ENCODE measurements around the gene RPAP2.
"Not testable (repeated sequence)": the region's sequence is repeated elsewhere in the genome, so short reads cannot be mapped to it uniquely, and the experiment has no call there.

Gene RPAP2

GRCh38 chr1:92376345-92376744, 77.5 kb downstream of the RPAP2 start:
- DNase-seq (ENCODE audit: low read depth, low spot score), result no peak

DNA sequence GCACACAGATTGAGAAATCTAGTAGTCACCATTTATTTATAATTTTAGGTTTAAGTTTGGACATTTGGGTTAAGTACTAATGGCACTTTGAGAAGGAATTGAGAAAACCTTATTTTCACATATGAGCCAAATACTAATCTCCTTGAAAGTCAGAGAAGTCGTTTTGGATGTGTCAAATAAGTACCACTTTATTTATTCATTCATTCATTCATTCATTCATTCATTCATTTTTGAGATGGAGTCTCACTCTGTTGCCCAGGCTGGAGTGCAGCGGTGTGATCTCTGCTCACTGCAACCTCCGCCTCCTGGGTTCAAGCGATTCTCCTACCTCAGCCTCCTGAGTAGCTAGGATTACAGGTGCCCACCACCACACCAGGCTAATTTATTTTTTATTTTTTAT, 79.1 kb downstream of the RPAP2 start:
- not testable (repeated sequence) for DNase-seq (ENCODE audit: low read depth, low spot score)

DNA sequence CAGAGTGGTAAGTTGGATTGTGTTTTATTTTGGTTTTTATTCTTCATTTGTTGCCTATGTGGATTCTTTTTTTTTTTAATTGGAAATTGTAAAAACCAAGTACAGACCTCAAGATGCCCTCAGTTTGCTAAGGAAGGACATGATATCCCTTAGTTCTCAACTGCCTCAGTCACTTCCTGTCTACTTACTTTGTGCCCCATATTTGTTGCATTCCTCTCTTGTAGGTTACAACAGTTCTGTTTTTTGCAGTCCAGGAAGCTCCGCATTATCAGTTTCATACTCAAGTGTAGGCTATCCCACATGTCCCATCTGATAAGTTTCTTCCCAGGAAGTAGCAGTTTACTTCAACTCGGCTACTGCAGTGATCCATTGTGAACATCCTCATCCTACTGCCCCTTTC, 82.0 kb downstream of the RPAP2 start:
- no peak for DNase-seq (ENCODE audit: low read depth, low spot score)

DNA sequence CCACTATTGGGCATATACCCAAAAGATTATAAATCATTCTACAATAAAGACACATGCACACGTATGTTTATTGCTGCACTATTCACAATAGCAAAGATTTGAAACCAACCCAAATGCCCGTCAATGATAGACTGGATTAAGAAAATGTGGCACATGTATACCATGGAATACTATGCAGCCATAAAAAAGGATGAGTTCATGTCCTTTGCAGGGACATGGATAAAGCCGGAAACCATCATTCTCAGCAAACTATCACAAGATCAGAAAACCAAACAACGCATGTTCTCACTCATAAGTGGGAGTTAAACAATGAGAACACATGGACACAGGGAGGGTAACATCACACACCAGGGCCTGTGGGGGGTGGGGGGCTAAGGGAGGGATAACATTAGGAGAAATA, 95.1 kb downstream of the RPAP2 start:
- not testable (repeated sequence) for DNase-seq (ENCODE audit: low read depth, low spot score)

DNA sequence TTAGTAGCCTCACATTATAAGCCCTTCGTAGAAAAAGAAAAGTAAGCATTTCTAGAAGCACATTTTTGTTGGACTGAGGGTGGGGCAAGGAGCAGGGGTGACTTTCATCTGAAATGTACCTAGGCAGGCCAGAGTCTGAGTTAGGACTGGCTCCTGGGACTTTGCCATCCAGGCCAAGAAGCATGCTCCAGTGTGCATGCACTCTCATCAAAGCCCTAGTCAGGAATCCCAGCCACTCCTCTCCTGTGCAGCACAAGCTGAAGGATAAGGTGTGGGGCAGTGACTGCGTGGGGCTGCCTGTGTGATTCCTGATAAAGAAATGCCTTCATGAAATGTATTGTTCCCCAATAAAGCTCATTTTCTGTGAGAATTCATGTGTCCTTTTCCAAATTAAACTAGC, 99.7 kb downstream of the RPAP2 start:
- no peak for DNase-seq (ENCODE audit: low read depth, low spot score)

DNA sequence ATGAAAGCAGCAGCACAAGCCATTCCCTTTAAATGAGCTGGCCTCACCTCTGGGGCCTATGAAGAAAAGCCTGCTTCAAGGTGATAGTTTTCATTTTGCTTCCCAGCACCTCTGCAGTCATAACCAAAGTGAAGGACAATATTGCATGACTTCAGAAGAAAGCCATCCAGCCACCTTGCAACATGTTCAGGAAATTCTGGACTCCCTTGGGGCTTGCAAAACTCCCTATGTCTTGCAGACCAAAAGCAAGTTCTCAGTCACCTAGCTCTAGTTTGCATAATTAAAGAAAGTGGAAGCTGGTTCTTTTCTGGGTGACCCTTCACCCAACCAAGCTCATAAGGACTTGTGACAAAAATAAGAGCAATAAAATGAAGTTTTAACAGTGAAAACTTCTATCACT, 100.2 kb downstream of the RPAP2 start:
- no peak for DNase-seq (ENCODE audit: low read depth, low spot score)

DNA sequence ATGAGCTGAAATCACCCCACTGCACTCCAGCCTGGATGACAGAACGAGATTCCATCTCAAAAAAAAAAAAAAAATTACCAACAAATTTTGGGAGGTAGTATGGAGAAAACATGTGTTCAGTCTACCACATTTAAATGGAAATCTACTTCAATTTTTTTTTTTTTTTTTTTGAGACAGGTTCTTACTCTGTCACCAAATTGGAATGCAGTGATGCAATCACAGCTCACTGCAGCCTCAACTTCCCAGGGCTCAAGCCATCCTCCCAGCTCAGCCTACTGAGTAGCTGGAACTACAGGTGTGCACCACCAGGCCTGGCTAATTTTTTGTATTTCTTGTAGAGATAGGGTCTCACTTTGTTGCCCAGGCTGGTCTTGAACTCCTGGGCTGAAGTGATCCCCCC, 105.8 kb downstream of the RPAP2 start:
- DNase-seq (ENCODE audit: low read depth, low spot score), result no peak

DNA sequence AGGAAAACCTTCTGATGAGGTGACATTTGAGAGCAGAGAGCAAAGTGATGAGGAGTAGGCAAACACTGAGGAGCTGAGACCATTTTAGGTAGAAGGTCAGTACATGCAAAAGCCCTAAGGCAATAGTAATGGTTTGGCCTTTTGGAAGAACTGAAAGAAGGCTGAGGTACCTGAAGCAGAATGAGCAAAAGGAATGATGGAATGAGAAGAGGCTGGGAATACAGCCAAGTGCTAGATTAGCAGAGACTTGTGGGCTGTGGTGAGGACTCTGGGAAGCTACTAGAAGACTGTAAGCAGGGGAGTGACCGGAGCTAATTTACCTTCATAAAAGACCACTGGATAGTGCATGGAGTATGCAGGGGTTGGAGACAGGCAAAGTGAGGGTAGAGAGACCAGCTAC, 110.0 kb downstream of the RPAP2 start:
- no peak for DNase-seq (ENCODE audit: low read depth, low spot score)

DNA sequence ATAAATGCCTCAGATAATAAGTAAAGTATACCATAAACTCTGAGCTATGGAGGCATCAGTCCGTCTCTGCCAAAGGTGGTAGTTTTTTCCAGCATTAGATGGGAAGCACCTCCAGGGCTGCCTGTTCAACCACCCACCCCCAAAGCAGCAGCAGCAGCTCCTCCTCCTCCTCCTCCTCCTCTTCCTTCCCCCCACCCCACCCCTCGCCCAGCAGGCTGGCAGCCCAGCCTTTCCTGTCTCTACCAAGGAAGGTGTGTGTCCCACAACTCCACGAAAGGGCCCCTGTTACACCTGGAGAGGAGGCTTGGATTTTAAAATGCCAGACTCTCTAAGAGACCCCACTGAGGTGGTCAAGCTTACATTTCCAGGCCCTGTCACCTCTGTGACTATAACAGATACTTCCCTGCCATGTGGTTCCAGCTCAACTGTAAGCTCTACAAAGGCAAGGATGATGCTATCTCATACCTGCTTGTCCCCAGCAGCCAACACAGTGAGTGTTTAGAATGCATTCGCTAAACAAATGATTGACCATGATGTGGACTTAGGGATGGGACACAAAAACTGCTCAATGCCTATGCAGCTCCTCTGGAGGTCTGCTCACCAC, 111.2 kb downstream of the RPAP2 start:
- DNase-seq (ENCODE audit: low read depth, low spot score), result no peak

GRCh38 chr1:92410706-92411105, 111.8 kb downstream of the RPAP2 start:
- DNase-seq (ENCODE audit: low read depth, low spot score), result no peak

DNA sequence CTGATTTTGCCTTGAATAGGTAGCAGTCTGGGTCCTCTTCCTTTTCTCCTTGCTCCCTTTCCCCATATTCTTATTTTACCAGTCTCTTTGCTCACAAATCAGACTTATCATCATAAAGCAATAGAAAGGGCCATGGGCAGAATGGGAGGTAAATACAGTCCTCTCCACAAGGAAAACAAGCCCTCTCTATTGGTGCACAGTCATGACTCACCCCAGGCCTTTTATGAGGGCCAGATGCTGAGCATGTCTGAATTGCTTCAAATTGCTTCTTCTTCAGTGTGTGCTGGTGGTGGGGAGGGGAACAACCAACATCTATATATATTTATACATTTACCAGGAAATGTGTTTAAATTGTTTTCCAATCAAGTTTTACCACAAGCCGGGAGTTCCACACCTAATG, 112.7 kb downstream of the RPAP2 start:
- DNase-seq (ENCODE audit: low read depth, low spot score), result no peak

GRCh38 chr1:92419642-92420041, 120.8 kb downstream of the RPAP2 start:
- no peak for DNase-seq (ENCODE audit: low read depth, low spot score)

DNA sequence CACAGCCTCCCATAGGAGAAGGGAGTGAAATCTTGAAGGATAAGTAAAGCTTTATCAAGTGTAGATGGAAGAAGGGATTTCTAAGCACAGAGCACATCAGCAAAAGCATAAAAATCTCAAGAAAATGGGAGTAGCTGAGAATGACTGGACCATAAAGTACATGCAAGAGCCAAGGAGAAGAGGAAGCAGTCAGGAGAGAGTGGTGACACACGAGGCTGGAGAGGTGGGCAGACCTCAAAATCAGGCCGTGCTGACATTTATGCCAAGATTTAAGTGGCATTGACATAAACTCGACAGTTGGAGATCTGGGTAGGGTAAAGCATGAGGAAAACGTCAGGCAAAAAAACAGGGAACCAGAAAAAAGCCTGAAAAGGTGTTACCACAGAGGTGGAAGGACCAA, 125.5 kb downstream of the RPAP2 start:
- no peak for DNase-seq (ENCODE audit: low read depth, low spot score)

GRCh38 chr1:92425617-92426016, 126.8 kb downstream of the RPAP2 start:
- no peak for DNase-seq (ENCODE audit: low read depth, low spot score)

GRCh38 chr1:92430030-92430429, 131.2 kb downstream of the RPAP2 start:
- DNase-seq (ENCODE audit: low read depth, low spot score), result no peak

DNA sequence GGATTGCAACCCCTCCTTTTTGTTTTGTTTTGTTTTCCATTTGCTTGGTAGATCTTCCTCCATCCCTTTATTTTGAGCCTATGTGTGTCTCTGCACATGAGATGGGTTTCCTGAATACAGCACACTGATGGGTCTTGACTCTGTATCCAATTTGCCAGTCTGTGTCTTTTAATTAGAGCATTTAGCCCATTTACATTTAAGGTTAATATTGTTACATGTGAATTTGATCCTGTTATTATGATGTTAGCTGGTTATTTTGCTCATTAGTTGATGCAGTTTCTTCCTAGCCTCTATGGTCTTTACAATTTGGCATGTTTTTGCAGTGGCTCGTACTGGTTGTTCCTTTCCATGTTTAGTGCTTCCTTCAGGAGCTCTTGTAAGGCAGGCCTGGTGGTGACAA, 135.7 kb downstream of the RPAP2 start:
- not testable (repeated sequence) for DNase-seq (ENCODE audit: low read depth, low spot score)

GRCh38 chr1:92439291-92439690, 140.4 kb downstream of the RPAP2 start:
- no peak for DNase-seq (ENCODE audit: low read depth, low spot score)

DNA sequence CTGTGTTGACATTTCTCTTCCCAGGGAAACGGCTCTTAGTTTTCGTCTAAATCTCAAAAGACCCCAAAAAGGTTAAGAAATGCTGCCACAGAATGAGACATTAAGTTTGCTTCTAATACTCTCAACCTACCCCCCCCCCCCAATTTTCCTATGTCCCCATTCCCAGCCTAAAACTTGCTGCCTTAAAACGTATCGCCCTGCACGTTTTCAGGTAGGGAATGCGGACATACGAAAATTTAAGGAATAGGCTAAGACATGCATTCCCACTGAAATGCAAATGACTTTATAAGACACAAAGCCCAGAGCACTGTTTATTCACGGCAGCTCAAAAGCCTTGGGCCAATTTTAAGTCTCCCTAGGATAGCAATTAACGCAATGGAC, 142.4 kb downstream of the RPAP2 start:
- no peak for DNase-seq (ENCODE audit: low read depth, low spot score)

DNA sequence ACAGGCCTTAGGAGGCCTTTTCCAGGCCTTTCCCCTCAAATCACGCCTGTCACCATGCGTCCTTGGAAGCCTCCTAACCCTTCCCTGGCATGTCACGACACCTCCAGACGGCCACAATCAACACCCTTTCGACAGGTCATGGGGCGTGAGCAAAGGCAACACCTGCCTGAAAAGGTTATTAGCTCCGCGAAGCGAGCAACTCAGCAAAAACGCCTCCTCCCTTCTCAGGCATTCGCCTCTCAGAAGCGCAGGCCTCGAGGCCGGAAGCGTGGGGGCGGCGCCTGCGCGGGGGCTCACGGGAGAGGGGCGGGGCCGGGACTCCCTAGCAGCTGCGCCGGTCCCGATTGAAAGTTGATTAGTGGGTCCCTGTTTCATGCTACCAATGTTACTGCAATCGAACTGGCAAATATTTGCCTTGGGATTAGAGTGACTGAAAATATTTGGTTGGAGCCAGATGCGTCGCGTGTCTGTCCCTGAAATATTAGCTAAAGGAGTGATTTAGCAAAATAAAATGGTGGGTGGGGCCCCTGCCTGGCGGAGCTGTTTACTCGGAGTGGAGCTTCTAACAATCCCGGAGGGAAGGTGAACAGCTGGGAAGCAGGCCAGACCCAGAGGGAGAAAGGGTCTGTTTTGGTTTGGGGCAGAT, 143.0 kb downstream of the RPAP2 start:
- no peak for DNase-seq (ENCODE audit: low read depth, low spot score)

DNA sequence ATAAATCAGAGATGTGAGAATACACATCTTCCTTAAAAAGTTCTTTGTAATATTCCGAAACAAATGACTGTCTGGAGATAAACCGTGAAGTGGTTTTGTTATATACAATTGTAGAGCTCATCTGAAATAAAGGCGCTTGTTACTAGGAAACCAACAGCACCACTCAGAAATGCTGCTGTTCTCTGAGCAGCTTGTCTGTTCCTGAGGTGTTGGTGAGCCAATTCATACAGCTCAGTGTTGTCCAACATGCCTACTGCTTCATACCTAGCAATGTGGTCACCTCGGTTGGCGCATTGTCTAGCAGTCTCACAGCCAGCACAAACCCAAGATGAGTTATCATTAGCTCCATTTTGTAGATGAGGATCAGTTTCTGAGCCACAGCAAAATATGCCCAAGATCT, 143.5 kb downstream of the RPAP2 start:
- no peak for DNase-seq (ENCODE audit: low read depth, low spot score)

- DNase-seq (ENCODE audit: low read depth, low spot score), result no peak
Observed at GRCh38 chr1:92443893-92444292, 145.0 kb downstream of the RPAP2 start.

GRCh38 chr1:92444351-92444750, 145.5 kb downstream of the RPAP2 start:
- no peak for DNase-seq (ENCODE audit: low read depth, low spot score)

- no peak for DNase-seq (ENCODE audit: low read depth, low spot score)
Observed at GRCh38 chr1:92445865-92446264, 147.0 kb downstream of the RPAP2 start.

DNA sequence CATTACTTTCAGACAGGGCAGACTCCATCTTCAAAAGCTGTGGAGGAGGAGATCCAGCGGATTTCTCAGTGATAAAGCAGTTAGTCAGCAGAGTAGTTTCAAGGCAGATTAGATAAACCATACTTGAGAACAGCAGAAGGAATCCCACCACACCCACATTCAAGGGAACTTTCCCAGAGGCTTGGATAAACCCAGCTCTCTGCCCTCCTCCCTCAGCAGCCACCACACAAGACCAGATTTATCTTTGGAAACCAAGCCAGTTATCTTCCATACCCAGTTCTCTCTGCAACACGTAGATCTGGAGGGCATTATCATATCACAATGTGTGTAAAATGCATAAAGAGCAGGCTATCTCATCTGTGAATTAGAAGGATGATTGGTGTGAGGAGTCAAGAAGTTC, 147.7 kb downstream of the RPAP2 start:
- DNase-seq (ENCODE audit: low read depth, low spot score), result no peak
